ENCODE results near the gene CFAP92.
A peak's percentile ranks its signal among the peaks of the same experiment; 100 is the strongest.

Gene CFAP92

DNA sequence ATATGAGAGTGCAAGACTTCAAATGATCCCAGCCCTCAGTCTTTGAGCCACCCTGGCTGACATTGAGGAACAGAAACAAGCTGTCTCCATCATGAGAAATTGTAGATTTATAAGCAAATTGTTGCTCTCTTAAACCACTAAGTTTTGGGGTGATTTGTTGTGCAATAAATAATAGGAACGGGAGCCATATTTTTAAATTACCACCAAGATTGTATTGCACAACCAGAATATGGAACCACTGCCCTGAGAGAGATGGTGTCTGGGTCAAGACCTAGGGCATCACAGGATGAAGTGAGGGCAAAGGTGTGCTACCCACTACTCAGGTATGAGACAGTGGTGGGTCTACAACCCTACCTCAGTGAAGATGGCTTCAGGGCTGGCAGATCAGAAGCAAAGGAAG is 2.3 kb upstream of the CFAP92 start:
- H3K9me3 ChIP-seq (ENCODE audit: control insufficient read depth in 2 of 2, low read length in 2 of 2) = no peaks in the 10 kb centered on the region
- H3K9ac ChIP-seq (ENCODE audit: low read length in 2 of 2) = no peak overlapping the region
- H3K27me3 ChIP-seq (ENCODE audit: control insufficient read depth in 1 of 2, insufficient read depth in 2 of 2, low read length in 2 of 2) = peaks cover 2 to 9% of the 10 kb centered on the region in 2 donors
- peaks cover 26% of the 10 kb centered on the region for H3K4me1 ChIP-seq (ENCODE audit: control insufficient read depth, insufficient read depth, low read length)
- no peak overlapping the region for H3K27ac ChIP-seq (ENCODE audit: low read length)
- no peak overlapping the region for H3K4me3 ChIP-seq (ENCODE audit: low read length in 2 of 2)
- no peaks in the 10 kb centered on the region for H3K36me3 ChIP-seq (ENCODE audit: control insufficient read depth in 2 of 2, insufficient read depth in 2 of 2, low read length in 2 of 2)

DNA sequence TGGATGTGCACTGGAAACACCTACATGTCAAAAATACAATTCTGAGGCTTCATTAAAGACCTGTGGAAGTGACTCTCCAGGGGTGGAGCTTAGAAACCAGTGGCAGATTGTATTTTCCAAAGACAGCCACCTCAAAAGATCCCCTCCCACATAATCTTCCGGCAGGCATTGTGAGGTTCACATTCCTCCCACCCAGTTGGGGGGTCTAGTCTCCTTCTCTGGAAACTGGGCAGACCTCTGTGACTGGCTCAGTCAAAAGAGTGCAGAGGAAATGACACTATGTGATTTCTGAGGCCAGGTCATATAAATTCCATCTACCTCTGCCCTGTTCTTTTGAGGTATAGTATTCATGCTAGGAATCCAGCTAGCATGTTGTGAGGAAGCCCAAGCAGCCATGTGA is 1.9 kb upstream of the CFAP92 start:
- Histone ChIP-seq H3K27me3 (ENCODE audit: control insufficient read depth in 1 of 2, insufficient read depth in 2 of 2, low read length in 2 of 2) (peaks cover 2 to 5% of the 10 kb centered on the region in 2 donors), H3K4me3 (ENCODE audit: low read length in 2 of 2) (no peak overlapping the region), H3K36me3 (ENCODE audit: control insufficient read depth in 2 of 2, insufficient read depth in 2 of 2, low read length in 2 of 2) (no peaks in the 10 kb centered on the region), H3K4me1 (ENCODE audit: control insufficient read depth, insufficient read depth, low read length) (peaks cover 21% of the 10 kb centered on the region), H3K27ac (ENCODE audit: low read length) (no peak overlapping the region), H3K9ac (ENCODE audit: low read length in 2 of 2) (no peak overlapping the region), H3K9me3 (ENCODE audit: control insufficient read depth in 2 of 2, low read length in 2 of 2) (no peaks in the 10 kb centered on the region)

DNA sequence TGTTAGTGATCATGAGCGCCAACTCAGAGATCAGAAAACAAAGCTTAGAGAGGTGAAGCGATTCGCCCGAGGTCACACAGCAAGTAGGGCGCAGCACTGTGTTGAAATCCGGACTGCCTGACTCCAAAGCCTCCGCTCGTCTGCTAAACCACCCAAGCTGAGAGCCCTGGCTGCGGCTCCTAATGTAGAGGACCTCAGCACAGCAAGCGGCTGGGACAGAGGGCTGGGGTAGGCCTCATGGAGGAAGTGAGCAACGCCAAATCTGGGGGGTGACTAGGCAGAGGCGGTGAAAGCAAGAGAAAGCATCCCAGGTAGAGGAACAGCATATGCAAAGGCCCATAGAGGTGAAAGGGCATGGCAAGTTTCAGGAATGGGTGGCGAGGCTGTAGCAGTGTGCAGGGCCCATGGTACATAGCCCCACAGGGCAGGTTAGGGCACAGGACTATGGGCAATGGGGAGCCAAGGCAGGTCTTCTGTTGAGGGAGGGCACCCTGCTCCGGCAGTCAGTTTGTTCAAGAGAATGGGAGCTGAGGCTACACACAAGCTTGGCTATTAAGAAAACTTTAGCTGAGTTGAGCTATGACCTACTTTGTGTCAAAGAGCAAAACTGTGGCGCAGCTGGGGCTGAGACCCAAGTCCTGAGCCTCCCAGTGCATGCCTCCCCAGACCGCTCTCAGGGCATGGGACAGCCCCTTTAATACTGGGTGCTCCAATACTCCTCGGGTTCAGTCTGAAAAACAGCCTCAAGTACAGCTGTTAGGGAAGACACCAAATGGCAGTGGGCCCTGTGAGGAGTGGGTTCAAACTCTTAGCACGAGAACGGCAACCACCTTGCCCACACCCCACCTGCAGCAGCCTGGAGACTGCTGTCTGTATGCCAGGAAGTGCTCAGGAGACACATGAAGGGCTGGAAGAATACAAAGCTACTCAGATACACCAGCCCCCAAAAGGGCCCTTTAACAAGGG is 988 bp upstream of the CFAP92 start:
- no peak overlapping the region for H3K27ac ChIP-seq (ENCODE audit: low read length)
- H3K4me1 ChIP-seq (ENCODE audit: control insufficient read depth, insufficient read depth, low read length) = peaks cover 16% of the 10 kb centered on the region

DNA sequence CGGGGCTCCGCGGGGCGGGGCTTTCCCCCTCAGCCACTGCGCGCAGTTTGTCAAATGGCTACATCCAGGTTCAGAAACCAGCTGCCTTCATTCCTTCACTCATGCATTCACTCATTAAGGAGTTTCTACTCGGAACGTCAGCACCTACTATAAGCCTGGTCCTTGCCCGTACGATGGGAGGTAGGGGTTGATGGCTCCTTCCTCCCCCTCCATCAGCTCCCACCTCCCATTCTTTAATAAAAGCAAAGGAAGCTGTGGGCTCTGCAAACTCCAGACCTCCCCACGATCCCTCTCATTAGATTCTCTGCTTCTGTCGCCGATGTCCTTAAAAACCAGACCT is 267 bp upstream of the CFAP92 start:
- peaks cover 16% of the 10 kb centered on the region for H3K4me1 ChIP-seq (ENCODE audit: control insufficient read depth, insufficient read depth, low read length)
- H3K27me3 ChIP-seq (ENCODE audit: control insufficient read depth in 1 of 2, insufficient read depth in 2 of 2, low read length in 2 of 2) = peaks cover 0 to 3% of the 10 kb centered on the region in 2 donors
- H3K9me3 ChIP-seq (ENCODE audit: control insufficient read depth in 2 of 2, low read length in 2 of 2) = no peaks in the 10 kb centered on the region
- peak overlapping the region; percentile 50 to 74 for H3K4me3 ChIP-seq (ENCODE audit: low read length in 2 of 2)
- peak overlapping the region in 1 of 2 donors; percentile 51 for H3K9ac ChIP-seq (ENCODE audit: low read length in 2 of 2)
- H3K27ac ChIP-seq (ENCODE audit: low read length) = no peak overlapping the region
- H3K36me3 ChIP-seq (ENCODE audit: control insufficient read depth in 2 of 2, insufficient read depth in 2 of 2, low read length in 2 of 2) = no peaks in the 10 kb centered on the region

More for the DNA sequence above, 988 bp upstream of the CFAP92 start:
- H3K27me3 ChIP-seq (ENCODE audit: control insufficient read depth in 1 of 2, insufficient read depth in 2 of 2, low read length in 2 of 2) = peaks cover 0 to 3% of the 10 kb centered on the region in 2 donors
- peak overlapping the region; percentile 50 to 74 for H3K4me3 ChIP-seq (ENCODE audit: low read length in 2 of 2)
- no peaks in the 10 kb centered on the region for H3K36me3 ChIP-seq (ENCODE audit: control insufficient read depth in 2 of 2, insufficient read depth in 2 of 2, low read length in 2 of 2)
- H3K9ac ChIP-seq (ENCODE audit: low read length in 2 of 2) = no peak overlapping the region
- no peaks in the 10 kb centered on the region for H3K9me3 ChIP-seq (ENCODE audit: control insufficient read depth in 2 of 2, low read length in 2 of 2)

DNA sequence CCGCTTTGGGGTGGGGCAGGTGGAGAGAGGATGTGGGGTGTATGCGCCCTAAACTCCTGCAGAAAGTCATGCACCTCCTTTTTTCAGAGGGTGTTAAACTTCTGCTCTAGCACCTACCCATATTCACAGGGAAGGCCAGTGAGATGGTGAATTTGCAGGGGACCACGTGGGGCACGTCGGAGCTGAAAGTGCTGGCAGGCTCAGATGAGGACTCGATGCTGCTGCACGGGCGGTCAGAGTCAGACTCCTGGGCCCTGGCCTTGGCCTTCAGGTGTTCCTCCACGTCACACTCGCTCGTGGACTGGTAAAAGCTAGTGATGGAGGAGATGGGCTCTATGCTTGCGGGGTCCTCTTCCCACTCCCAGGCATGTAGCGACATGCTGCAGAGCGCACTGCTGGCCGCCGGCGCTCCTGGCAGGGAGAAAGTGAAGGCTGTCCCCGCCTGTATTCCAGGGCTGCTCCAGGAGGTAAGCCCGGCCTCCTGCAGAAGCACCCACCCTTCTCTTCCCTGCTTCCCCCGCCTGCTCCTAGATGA is 883 bp downstream of the CFAP92 start:
- peak overlapping the region in 1 of 2 donors; percentile 74 for H3K4me3 ChIP-seq (ENCODE audit: low read length in 2 of 2)

DNA sequence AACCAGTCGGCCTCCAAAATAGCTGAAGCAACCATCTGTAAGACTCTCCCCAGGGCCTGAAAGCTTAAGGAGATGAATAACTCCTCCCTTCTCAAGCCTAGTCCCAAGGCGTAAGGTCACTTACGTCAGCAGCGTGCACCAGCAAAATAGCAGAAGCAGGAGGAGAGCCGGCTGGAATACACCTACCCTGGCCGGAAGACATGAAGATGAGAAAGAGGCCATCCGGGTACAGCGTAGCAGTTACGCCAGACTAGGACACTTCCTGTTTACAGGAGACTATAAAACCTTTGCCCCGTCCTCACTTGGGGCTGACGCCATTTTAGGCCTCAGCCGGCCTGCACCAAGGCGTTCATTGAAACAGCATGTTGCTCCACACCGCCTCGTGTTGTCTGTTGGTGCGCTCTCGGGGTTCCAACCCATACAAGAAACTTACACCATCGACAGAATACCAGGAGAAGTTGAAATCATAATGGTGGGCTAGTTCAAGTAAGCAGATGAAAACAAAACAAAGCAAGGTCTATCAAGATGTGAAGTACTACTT is 2.5 kb downstream of the CFAP92 start:
- no peaks in the 10 kb centered on the region for H3K9me3 ChIP-seq (ENCODE audit: control insufficient read depth in 2 of 2, low read length in 2 of 2)
- no peak overlapping the region for H3K9ac ChIP-seq (ENCODE audit: low read length in 2 of 2)
- no peak overlapping the region for H3K27ac ChIP-seq (ENCODE audit: low read length)
- H3K27me3 ChIP-seq (ENCODE audit: control insufficient read depth in 1 of 2, insufficient read depth in 2 of 2, low read length in 2 of 2) = peaks cover 0 to 3% of the 10 kb centered on the region in 2 donors
- H3K4me3 ChIP-seq (ENCODE audit: low read length in 2 of 2) = no peak overlapping the region
- H3K36me3 ChIP-seq (ENCODE audit: control insufficient read depth in 2 of 2, insufficient read depth in 2 of 2, low read length in 2 of 2) = no peaks in the 10 kb centered on the region
- H3K4me1 ChIP-seq (ENCODE audit: control insufficient read depth, insufficient read depth, low read length) = peaks cover 16% of the 10 kb centered on the region

More for the DNA sequence above, 883 bp downstream of the CFAP92 start:
- peaks cover 0 to 3% of the 10 kb centered on the region in 2 donors for H3K27me3 ChIP-seq (ENCODE audit: control insufficient read depth in 1 of 2, insufficient read depth in 2 of 2, low read length in 2 of 2)
- no peak overlapping the region for H3K27ac ChIP-seq (ENCODE audit: low read length)
- no peaks in the 10 kb centered on the region for H3K9me3 ChIP-seq (ENCODE audit: control insufficient read depth in 2 of 2, low read length in 2 of 2)
- no peak overlapping the region for H3K9ac ChIP-seq (ENCODE audit: low read length in 2 of 2)
- peaks cover 16% of the 10 kb centered on the region for H3K4me1 ChIP-seq (ENCODE audit: control insufficient read depth, insufficient read depth, low read length)
- H3K36me3 ChIP-seq (ENCODE audit: control insufficient read depth in 2 of 2, insufficient read depth in 2 of 2, low read length in 2 of 2) = no peaks in the 10 kb centered on the region

DNA sequence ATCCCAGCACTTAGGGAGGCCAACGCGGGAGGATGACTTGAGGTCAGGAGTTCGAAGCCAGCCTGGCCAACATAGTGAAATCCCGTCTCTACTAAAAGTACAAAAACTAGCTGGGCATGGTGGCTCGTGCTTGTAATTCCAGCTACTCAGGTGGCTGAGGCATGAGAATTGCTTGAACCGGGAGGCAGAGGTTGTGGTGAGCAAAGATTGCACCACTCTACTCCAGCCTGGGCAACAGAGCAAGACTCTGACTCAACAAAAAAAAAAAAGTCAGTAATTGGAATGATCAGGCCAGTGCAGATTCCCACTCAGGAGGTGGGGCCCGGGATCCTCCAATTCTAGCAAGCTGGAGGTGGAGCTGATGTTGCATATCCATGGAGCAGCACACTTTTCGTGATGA is 5.6 kb downstream of the CFAP92 start:
- Histone ChIP-seq H3K27ac (ENCODE audit: low read length) (no peak overlapping the region), H3K36me3 (ENCODE audit: control insufficient read depth in 2 of 2, insufficient read depth in 2 of 2, low read length in 2 of 2) (no peaks in the 10 kb centered on the region), H3K4me1 (ENCODE audit: control insufficient read depth, insufficient read depth, low read length) (peaks cover 2% of the 10 kb centered on the region), H3K9me3 (ENCODE audit: control insufficient read depth in 2 of 2, low read length in 2 of 2) (no peaks in the 10 kb centered on the region), H3K4me3 (ENCODE audit: low read length in 2 of 2) (no peak overlapping the region), H3K27me3 (ENCODE audit: control insufficient read depth in 1 of 2, insufficient read depth in 2 of 2, low read length in 2 of 2) (no peaks in the 10 kb centered on the region), H3K9ac (ENCODE audit: low read length in 2 of 2) (no peak overlapping the region)

DNA sequence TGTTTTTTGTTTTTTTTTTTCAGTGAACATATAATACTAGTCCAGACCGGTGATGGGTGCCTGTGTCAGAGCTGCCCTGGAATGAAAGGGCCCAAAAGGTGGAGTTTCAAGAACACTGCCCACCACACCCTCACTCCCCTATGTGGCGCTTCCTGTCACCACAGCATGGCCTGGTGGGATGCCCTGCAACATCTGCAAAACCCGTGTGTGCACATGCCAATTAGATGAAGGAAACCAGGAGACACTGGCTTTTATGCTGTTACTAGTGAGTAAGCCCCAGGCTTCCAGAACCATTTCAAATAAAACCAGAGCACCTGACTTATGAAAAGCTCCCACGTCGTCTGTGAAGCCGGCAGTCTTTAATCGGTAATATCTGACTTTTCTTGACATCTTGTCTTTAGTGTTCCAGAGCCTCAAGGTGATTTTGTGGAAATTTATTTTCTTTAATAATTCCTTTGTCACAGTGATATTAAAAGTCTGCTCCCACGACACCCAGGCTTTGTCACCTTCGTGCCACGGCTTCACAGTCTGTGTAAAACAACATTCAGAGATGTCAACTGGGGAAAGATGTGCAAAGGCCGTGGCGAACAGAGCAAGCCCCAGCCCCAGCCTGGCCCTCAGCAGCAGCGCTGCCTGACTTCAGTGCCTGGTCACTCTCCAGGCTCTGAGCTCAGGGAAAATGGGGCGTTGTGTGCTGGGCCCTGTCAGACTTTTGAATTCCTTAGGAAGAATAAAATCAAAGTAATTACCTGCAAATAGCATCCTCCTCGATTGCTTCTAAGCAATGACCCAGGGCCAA is 6.4 kb downstream of the CFAP92 start:
- no peaks in the 10 kb centered on the region for H3K36me3 ChIP-seq (ENCODE audit: control insufficient read depth in 2 of 2, insufficient read depth in 2 of 2, low read length in 2 of 2)
- no peak overlapping the region for H3K4me3 ChIP-seq (ENCODE audit: low read length in 2 of 2)
- H3K4me1 ChIP-seq (ENCODE audit: control insufficient read depth, insufficient read depth, low read length) = no peaks in the 10 kb centered on the region
- no peaks in the 10 kb centered on the region for H3K27me3 ChIP-seq (ENCODE audit: control insufficient read depth in 1 of 2, insufficient read depth in 2 of 2, low read length in 2 of 2)
- no peak overlapping the region for H3K27ac ChIP-seq (ENCODE audit: low read length)
- H3K9ac ChIP-seq (ENCODE audit: low read length in 2 of 2) = no peak overlapping the region
- no peaks in the 10 kb centered on the region for H3K9me3 ChIP-seq (ENCODE audit: control insufficient read depth in 2 of 2, low read length in 2 of 2)

DNA sequence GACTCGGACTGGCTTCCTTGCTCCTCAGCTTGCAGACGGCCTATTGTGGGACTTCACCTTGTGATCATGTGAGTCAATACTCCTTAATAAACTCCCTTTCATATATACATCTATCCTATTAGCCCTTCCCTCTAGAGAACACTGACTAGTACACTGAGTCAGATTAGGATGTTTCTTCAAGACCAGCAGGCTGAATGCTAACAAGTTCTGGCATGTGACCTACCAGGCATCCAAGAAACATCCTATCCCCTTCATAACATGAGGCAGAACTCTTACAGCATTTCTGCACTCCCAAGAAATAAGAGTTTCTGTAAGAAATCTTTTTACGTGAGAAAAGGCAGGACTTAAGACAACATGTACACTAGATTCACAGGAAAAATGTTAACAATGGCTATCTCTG is 9.3 kb downstream of the CFAP92 start:
- no peaks in the 10 kb centered on the region for H3K9me3 ChIP-seq (ENCODE audit: control insufficient read depth in 2 of 2, low read length in 2 of 2)
- H3K9ac ChIP-seq (ENCODE audit: low read length in 2 of 2) = no peak overlapping the region
- H3K4me3 ChIP-seq (ENCODE audit: low read length in 2 of 2) = no peak overlapping the region
- H3K4me1 ChIP-seq (ENCODE audit: control insufficient read depth, insufficient read depth, low read length) = no peaks in the 10 kb centered on the region
- H3K27me3 ChIP-seq (ENCODE audit: control insufficient read depth in 1 of 2, insufficient read depth in 2 of 2, low read length in 2 of 2) = no peaks in the 10 kb centered on the region
- no peak overlapping the region for H3K27ac ChIP-seq (ENCODE audit: low read length)
- no peaks in the 10 kb centered on the region for H3K36me3 ChIP-seq (ENCODE audit: control insufficient read depth in 2 of 2, insufficient read depth in 2 of 2, low read length in 2 of 2)

DNA sequence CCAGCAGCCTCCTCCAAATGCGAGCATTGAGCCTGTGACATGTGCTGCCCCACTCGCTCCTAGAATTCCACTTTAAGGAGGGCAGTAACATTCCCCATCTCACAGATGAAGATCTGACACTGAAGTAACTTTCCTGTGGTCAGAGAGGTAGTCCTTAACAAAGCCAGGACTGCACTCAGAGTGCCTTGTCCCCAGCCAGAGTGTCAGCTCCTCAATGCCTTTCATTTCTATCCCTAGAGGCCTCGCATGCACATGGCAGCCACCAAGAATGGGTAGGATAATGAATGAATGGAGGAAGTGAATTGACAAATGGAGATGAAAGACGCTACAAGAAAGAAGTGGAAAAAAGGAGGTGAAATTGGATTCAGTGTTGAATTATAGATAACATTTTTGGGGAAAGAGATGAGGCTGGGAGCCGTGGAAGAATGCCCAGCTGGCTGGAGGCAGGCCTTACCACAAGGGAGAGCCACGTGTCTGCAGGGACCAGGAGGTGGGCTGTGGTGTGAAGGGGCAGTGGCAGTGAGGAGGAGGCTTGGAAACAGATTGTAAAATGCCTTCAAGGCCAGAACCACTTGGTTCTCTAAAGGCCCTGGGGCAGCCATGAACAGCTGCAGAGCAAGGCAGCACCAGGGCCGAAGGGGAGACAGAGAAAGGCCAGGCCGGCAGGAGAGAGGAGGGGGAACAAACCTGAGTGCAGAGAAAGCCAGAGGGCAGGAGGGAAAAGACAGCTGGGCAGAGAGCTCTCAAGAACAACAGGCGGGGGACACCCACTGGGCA is 10.4 kb downstream of the CFAP92 start:
- H3K9ac ChIP-seq (ENCODE audit: low read length in 2 of 2) = no peak overlapping the region
- no peak overlapping the region for H3K4me3 ChIP-seq (ENCODE audit: low read length in 2 of 2)

More for the DNA sequence above, 10.4 kb downstream of the CFAP92 start:
- no peaks in the 10 kb centered on the region for H3K27me3 ChIP-seq (ENCODE audit: control insufficient read depth in 1 of 2, insufficient read depth in 2 of 2, low read length in 2 of 2)
- H3K27ac ChIP-seq (ENCODE audit: low read length) = no peak overlapping the region
- no peaks in the 10 kb centered on the region for H3K36me3 ChIP-seq (ENCODE audit: control insufficient read depth in 2 of 2, insufficient read depth in 2 of 2, low read length in 2 of 2)
- no peaks in the 10 kb centered on the region for H3K9me3 ChIP-seq (ENCODE audit: control insufficient read depth in 2 of 2, low read length in 2 of 2)
- no peaks in the 10 kb centered on the region for H3K4me1 ChIP-seq (ENCODE audit: control insufficient read depth, insufficient read depth, low read length)
